Measurements from ENCODE around the gene NMU.

- TF ChIP-seq POLR2A (IDR thresholded peaks at IDR 0.05; ENCODE audit: low read length): no peak
- no peak for TF ChIP-seq GATA1 (IDR thresholded peaks at IDR 0.05; ENCODE audit: low read depth, low read length)
These were observed 44.1 kb downstream of the NMU start, which contains the start of gene PDCL2 for GRCh38 chr4:55592014-55592413.

Measured in erythroblast (primary cell).